Progenitor cell of endocrine pancreas (in vitro differentiated cells): Measurements from ENCODE around the gene NECTIN2. TPM values are rescaled to one million over a fixed set of nuclear protein-coding genes. Genes with fewer than 3 reads are reported as not detected.
A peak's percentile ranks its signal among the peaks of the same experiment; 100 is the strongest.

Experiments used
- DNase-seq: peaks from one replicate; pipeline ENCODE4 v3.0.0; 2021; ENCODE audit warnings: low spot score; ENCODE audit not compliant: unreplicated experiment
- H3K27ac Mint-ChIP-seq: 2 replicates; pipeline ENCODE4 v1.8.0; 2021; ENCODE audit warnings: mild to moderate bottlenecking, moderate library complexity, mixed read lengths
- H3K27me3 Mint-ChIP-seq: 2 replicates; pipeline ENCODE4 v1.8.0; 2021; ENCODE audit warnings: mixed read lengths
- H3K36me3 Mint-ChIP-seq: 2 replicates; pipeline ENCODE4 v1.8.0; 2022; ENCODE audit warnings: mixed read lengths; ENCODE audit not compliant: insufficient read depth
- H3K4me1 Mint-ChIP-seq: 2 replicates; pipeline ENCODE4 v1.8.0; 2021; ENCODE audit warnings: low read depth, mixed read lengths
- H3K4me3 Mint-ChIP-seq: 2 replicates; pipeline ENCODE4 v1.8.0; 2021; ENCODE audit warnings: low read depth, mild to moderate bottlenecking, moderate library complexity, mixed read lengths
- H3K9me3 Mint-ChIP-seq: 2 replicates; pipeline ENCODE4 v1.8.0; 2021; ENCODE audit warnings: low read depth, mixed read lengths
- total RNA-seq: library from RNA; stranded (reverse); gene quantifications from 2 replicates; pipeline ENCODE4 v1.2.1, GENCODE V29; 2021
- TF ChIP-seq, protein P1 (sequence below): fragments of 200-600 bp; sonication (generic); IDR thresholded peaks from one replicate; pipeline ENCODE4 v1.5.0; 2021; ENCODE audit warnings: antibody characterized with exemption, mild to moderate bottlenecking; ENCODE audit not compliant: unreplicated experiment

NECTIN2 gene
- total RNA-seq, 1 donor from 2014 or later, result 201 TPM

DNA sequence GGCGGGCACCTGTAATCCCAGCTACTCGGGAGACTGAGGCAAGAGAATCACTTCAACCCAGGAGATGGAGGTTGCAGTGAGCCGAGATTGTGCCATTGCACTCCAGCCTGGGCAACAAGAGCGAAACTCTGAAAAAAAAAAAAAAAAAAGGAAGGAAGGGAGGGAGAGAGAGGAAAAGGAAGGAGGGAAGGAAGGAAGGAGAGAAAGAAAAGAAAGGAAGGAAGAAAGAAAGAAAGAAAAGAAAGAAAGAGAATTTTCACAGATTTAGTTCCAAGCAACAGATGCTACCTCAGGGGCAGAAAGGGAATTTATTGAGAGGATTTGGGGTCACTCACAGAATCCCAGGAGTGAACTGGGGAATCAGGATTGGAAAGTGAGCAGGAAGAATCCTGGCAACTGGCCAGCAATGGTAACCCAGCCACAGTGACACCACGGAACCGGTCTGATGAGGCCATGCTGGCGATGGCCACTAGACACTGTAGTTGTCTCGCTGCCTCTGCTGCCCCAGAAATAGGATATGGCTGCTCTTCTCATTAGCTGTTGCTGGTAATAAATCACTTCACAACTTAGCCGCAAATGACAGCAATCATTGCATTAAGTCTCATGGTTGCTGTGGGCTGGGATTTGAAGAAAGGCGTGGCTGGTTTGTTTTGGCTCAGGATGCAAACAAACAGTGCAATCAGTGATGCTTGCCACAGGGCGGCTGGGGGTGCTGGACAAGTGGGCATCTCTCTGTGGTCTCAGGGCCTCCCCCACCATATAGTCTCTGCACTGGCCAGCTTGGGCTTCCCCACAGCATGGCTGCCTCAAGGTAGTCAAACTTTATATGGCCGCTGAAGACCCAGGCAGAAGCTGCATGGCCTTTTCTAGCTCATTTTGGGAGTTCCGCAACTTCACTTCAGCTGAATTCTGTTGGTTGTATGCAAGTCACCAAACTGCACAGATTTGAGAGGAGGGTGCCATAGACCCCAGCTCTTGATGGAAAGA is 42.4 kb upstream of the NECTIN2 start:
- TF ChIP-seq, protein P1, sequence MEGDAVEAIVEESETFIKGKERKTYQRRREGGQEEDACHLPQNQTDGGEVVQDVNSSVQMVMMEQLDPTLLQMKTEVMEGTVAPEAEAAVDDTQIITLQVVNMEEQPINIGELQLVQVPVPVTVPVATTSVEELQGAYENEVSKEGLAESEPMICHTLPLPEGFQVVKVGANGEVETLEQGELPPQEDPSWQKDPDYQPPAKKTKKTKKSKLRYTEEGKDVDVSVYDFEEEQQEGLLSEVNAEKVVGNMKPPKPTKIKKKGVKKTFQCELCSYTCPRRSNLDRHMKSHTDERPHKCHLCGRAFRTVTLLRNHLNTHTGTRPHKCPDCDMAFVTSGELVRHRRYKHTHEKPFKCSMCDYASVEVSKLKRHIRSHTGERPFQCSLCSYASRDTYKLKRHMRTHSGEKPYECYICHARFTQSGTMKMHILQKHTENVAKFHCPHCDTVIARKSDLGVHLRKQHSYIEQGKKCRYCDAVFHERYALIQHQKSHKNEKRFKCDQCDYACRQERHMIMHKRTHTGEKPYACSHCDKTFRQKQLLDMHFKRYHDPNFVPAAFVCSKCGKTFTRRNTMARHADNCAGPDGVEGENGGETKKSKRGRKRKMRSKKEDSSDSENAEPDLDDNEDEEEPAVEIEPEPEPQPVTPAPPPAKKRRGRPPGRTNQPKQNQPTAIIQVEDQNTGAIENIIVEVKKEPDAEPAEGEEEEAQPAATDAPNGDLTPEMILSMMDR, result no peak
- Mint-ChIP-seq H3K9me3 (no peaks in the 10 kb centered on the region), H3K36me3 (peaks cover 2% of the 10 kb centered on the region), H3K4me3 (no peak overlapping the region), H3K27me3 (no peaks in the 10 kb centered on the region), H3K4me1 (peaks cover 10% of the 10 kb centered on the region), H3K27ac (no peak overlapping the region)
- no peak for DNase-seq

DNA sequence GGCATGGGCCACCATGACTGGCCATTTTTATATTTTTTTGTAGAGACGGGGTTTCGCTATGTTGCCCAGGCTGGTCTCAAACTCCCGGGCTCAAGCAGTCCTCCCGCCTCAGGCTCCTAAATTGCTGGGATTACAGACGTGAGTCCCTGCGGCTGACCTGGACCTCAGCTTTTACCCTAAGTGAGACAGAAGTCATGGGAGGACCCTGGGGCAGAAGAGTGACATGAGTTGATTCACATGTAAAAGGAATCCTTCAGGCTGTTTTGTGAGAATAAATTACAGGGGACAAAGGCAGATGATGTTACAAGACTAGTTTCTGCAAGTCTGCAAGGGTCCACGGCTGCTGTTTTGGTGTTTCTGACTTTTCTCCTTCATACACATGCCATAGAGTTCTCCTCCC is 39.8 kb upstream of the NECTIN2 start:
- no peaks in the 10 kb centered on the region for H3K9me3 Mint-ChIP-seq
- H3K27ac Mint-ChIP-seq, result no peak overlapping the region
- TF ChIP-seq, protein P1, result no peak
- no peak for DNase-seq
- no peaks in the 10 kb centered on the region for H3K27me3 Mint-ChIP-seq
- peaks cover 4% of the 10 kb centered on the region for H3K36me3 Mint-ChIP-seq
- peaks cover 21% of the 10 kb centered on the region for H3K4me1 Mint-ChIP-seq
- H3K4me3 Mint-ChIP-seq, result no peak overlapping the region

DNA sequence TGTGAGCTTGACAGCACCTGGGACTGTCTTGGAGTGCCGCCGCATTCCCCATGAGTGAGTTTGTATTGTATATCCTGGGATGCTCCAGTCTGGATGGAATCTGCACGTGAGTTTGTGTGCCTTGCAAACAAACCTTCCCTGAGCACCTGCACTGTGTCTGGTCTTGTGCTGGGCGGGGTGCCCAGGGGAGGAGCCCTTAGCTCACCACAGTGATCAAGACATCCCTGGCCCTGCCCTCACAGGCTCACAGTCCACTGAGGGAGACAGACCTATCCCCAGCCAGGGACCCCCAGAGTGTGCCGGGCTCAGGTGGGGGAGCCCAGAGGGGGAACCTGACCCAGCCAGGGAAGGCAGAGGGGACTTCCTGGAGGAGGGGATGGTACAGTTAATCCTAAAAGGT is 38.9 kb upstream of the NECTIN2 start:
- Mint-ChIP-seq H3K4me3 (no peak overlapping the region), H3K9me3 (no peaks in the 10 kb centered on the region), H3K27ac (peak overlapping the region; percentile 29), H3K36me3 (peaks cover 8% of the 10 kb centered on the region), H3K27me3 (no peaks in the 10 kb centered on the region), H3K4me1 (peaks cover 24% of the 10 kb centered on the region)
- DNase-seq, result no peak
- TF ChIP-seq, protein P1, result no peak

DNA sequence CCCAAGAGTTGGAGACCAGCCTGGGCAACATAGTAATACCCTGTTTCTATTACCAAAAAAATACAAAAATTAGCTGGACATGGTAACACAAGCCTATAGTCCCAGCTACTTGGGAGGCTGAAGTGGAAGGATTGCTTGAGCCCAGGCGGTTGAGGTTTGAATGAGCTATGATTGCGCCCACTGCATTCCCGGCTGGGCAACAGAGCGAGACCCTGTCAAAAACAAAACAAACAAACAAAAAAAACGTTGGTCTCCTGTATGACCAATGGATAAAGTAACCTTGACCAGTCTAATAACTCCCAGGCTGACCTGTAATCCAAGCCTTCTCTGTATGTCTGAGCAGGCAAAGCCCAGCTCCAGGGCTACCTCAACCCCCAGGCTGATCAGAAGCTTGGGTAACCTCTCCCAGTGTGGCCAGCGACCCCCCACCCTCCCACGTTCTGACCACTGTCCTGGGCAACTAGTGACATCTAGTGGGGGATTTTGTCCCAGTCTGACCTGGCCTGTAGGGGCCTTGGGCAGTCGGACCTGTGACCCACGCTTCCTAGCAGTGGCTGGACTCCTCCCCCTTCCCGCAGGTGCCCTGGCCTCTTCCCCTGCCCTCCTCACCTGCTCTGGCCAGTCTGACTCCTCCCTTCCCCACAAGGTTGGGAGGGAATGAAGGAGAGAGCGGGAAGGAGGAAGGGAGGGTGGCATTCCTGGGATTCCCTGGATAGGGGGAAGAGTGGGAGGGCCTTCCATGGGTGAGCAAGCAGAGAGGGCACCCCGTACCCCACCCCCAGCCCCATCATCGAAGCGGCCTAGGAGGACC is 38.2 kb upstream of the NECTIN2 start:
- Mint-ChIP-seq H3K27ac (peak overlapping the region; percentile 98), H3K9me3 (no peaks in the 10 kb centered on the region)

More for the DNA sequence above, 38.2 kb upstream of the NECTIN2 start:
- DNase-seq, result peak; percentile 73
- no peaks in the 10 kb centered on the region for H3K27me3 Mint-ChIP-seq
- TF ChIP-seq, protein P1, result peak; percentile 67
- peak overlapping the region; percentile 75 for H3K4me3 Mint-ChIP-seq
- H3K36me3 Mint-ChIP-seq, result peaks cover 10% of the 10 kb centered on the region
- peaks cover 24% of the 10 kb centered on the region for H3K4me1 Mint-ChIP-seq
